ENCODE data around the gene PBLD. TPM values are rescaled to one million over a fixed set of nuclear protein-coding genes. Genes with fewer than 3 reads are reported as not detected.
A peak's percentile ranks its signal among the peaks of the same experiment; 100 is the strongest.

Gene PBLD
- 2.5 and 3.4 TPM in 2 replicates for total RNA-seq (2014; rRNA removed; shearing (Covaris generic); ENCODE audit: low replicate concordance)

GRCh38 chr10:68332259-68333057 is at the start of gene PBLD:
PBLD (minus strand) TSS chr10:68332928; CDS start chr10:68306844, 26,084 bp downstream.
- DNase-seq: peak; percentile 78
- Histone ChIP-seq H3K27me3 (no peaks in the 10 kb centered on the region), H3K9me3 (no peaks in the 10 kb centered on the region)

GRCh38 chr10:68371604-68372003 is 38.9 kb upstream of the PBLD start:
- Histone ChIP-seq H3K9me3 (peaks cover 19% of the 10 kb centered on the region), H3K4me3 (no peak overlapping the region), H3K36me3 (peaks cover 51% of the 10 kb centered on the region), H3K27me3 (no peaks in the 10 kb centered on the region)
- DNase-seq: no peak

More at GRCh38 chr10:68332259-68333057, at the start of gene PBLD:
- peak within 1 kb of the TSS; percentile 93 for H3K4me3 ChIP-seq
- H3K36me3 ChIP-seq: peaks cover 51% of the 10 kb centered on the region

DNA sequence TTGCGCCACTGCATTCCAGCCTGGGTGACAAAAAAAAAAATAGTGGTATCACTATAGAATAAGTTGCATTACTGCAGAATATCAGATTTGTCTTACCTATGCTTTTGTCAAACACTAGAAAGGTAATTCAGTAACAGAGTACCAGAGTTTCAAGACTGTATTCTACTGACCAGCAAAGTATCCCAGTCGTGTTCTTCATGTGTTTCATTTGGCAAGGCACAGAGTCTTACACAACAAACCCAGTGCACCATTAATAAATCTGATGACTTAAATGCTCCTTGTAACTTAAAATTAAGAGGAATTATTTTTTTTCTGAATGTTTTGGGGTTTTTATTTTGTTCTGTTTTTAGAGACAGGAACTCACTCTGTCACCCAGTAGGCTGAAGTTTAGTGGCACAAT is 34.4 kb upstream of the PBLD start:
- H3K4me3 ChIP-seq: no peak overlapping the region

GRCh38 chr10:68366600-68366999 is 33.9 kb upstream of the PBLD start:
- Histone ChIP-seq H3K27me3 (no peaks in the 10 kb centered on the region), H3K9me3 (0 out of 2 replicates have a peak, but pooled peaks cover under 1% of the 10 kb centered on the region), H3K4me3 (no peak overlapping the region), H3K36me3 (peaks cover 36% of the 10 kb centered on the region)
- no peak for DNase-seq

More for the DNA sequence above, 34.4 kb upstream of the PBLD start:
- peaks cover 38% of the 10 kb centered on the region for H3K36me3 ChIP-seq
- peaks cover 5% of the 10 kb centered on the region for H3K9me3 ChIP-seq
- no peaks in the 10 kb centered on the region for H3K27me3 ChIP-seq
- DNase-seq: no peak

- DNase-seq: no peak
- no peaks in the 10 kb centered on the region for H3K27me3 ChIP-seq
- no peaks in the 10 kb centered on the region for H3K9me3 ChIP-seq
- no peak overlapping the region for H3K4me3 ChIP-seq
- H3K36me3 ChIP-seq: peaks cover 39% of the 10 kb centered on the region
Measured at GRCh38 chr10:68365611-68366010, 32.9 kb upstream of the PBLD start.

DNA sequence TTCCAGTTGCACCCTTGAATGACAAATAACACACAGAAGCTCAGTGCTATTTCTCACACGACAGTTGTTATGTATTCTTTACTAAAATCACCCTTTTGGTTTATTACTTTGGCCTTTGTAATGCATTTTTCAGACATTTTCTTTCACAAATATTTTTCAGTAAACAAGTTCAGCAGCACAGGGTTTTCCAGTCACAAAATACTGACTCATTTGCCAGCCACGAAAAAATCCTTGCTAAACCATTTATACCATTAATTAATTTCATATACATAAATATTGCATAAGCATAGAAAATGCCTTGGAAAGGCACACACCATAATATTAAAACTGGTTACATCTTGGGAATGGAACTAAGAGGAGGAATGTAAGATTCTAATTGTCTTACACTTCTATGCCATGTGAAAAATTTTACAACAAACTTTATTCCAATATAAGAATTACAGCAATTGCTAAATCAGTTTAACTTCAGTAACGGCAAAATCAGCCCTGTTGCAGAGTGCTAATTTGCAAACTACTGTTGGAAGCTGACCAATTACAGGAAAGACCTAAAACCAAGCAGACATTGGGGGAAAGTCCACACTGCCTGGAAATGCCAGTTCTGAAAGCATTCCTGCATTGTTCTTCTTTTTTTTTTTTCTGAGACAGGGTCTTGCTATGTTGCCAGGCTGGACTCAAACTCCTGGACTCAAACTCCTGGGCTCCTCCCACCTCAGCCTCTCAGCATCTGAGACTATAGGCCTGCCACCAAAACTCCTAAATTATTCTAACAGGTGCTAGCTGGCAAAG is 31.6 kb upstream of the PBLD start:
- Histone ChIP-seq H3K27me3 (no peaks in the 10 kb centered on the region), H3K4me3 (no peak overlapping the region), H3K36me3 (peaks cover 37% of the 10 kb centered on the region), H3K9me3 (no peaks in the 10 kb centered on the region)
- no peak for DNase-seq

- Histone ChIP-seq H3K27me3 (no peaks in the 10 kb centered on the region), H3K9me3 (no peaks in the 10 kb centered on the region), H3K4me3 (no peak overlapping the region), H3K36me3 (peaks cover 36% of the 10 kb centered on the region)
- no peak for DNase-seq
Measured at GRCh38 chr10:68362590-68362989, 29.9 kb upstream of the PBLD start.

DNA sequence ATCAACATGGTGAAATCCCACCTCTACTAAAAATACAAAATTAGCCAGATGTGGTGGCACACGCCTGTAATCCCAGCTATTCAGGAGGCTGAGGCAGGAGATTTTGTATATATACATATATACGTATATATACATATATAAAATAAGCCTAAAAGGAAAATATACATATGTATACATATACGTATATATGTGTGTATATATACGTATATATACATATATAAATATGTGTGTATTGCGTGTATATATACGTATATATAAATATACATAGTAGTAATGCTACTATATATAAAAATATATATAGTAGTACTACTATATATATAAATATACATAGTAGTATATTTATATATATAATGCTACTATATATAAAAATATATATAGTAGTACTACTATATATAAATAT is 26.5 kb upstream of the PBLD start:
- peaks cover 36% of the 10 kb centered on the region for H3K36me3 ChIP-seq
- DNase-seq: no peak

GRCh38 chr10:68353537-68353936 is 20.8 kb upstream of the PBLD start:
- H3K27me3 ChIP-seq: no peaks in the 10 kb centered on the region

More for the DNA sequence above, 26.5 kb upstream of the PBLD start:
- Histone ChIP-seq H3K4me3 (no peak overlapping the region), H3K27me3 (no peaks in the 10 kb centered on the region), H3K9me3 (no peaks in the 10 kb centered on the region)

GRCh38 chr10:68348265-68348741 is 15.6 kb upstream of the PBLD start:
- Histone ChIP-seq H3K36me3 (peaks cover 48% of the 10 kb centered on the region), H3K9me3 (no peaks in the 10 kb centered on the region), H3K4me3 (no peak overlapping the region), H3K27me3 (no peaks in the 10 kb centered on the region)
- peak; percentile 20 for DNase-seq

More at GRCh38 chr10:68353537-68353936, 20.8 kb upstream of the PBLD start:
- no peak for DNase-seq
- Histone ChIP-seq H3K36me3 (peaks cover 27% of the 10 kb centered on the region), H3K9me3 (no peaks in the 10 kb centered on the region), H3K4me3 (no peak overlapping the region)

DNA sequence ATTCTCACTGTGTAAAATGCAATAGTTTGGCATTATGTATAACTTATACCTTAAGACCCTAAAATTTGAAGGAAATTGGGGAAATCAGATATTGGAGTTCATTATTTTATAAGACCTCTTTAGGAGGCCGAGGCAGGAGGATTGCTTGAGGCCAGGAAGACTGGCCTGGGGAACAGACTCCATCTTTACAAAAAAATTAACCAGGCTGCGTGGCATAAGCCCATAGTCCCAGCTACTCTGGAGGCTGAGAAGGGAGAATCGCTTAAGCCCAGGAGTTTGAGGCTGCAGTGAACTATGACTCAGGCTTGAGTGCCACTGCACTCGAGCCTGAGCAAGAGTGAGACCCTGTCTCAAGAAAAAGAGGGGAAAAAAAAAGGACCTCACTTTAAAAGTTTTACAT is 14.0 kb upstream of the PBLD start:
- H3K27me3 ChIP-seq: no peaks in the 10 kb centered on the region
- no peaks in the 10 kb centered on the region for H3K9me3 ChIP-seq
- H3K36me3 ChIP-seq: peaks cover 60% of the 10 kb centered on the region
- no peak overlapping the region for H3K4me3 ChIP-seq
- DNase-seq: no peak

DNA sequence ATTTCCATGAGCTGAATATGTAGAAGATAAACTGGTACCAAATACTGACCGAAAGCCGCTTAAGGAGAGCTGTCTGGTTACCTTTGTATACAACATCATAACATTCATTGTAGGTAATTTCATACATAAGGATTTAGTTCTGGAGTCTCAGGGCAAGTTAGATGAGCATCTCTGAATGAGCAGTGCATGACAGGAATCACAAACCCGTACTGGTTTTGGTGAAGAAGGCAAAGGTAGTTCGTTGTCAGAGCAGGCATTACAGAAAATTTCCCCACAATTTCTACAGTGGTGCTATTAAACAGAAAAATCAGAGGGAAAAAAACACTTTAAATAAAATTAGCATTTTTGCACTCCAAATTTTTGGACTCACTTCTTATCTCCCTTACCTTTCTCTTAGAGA is 12.9 kb upstream of the PBLD start:
- Histone ChIP-seq H3K36me3 (peaks cover 71% of the 10 kb centered on the region), H3K9me3 (no peaks in the 10 kb centered on the region), H3K4me3 (no peak overlapping the region), H3K27me3 (no peaks in the 10 kb centered on the region)
- no peak for DNase-seq

- H3K36me3 ChIP-seq: peaks cover 87% of the 10 kb centered on the region
- no peak for DNase-seq
- no peak overlapping the region for H3K4me3 ChIP-seq
- no peaks in the 10 kb centered on the region for H3K27me3 ChIP-seq
- H3K9me3 ChIP-seq: no peaks in the 10 kb centered on the region
Measured at GRCh38 chr10:68342909-68343516, 10.3 kb upstream of the PBLD start.

DNA sequence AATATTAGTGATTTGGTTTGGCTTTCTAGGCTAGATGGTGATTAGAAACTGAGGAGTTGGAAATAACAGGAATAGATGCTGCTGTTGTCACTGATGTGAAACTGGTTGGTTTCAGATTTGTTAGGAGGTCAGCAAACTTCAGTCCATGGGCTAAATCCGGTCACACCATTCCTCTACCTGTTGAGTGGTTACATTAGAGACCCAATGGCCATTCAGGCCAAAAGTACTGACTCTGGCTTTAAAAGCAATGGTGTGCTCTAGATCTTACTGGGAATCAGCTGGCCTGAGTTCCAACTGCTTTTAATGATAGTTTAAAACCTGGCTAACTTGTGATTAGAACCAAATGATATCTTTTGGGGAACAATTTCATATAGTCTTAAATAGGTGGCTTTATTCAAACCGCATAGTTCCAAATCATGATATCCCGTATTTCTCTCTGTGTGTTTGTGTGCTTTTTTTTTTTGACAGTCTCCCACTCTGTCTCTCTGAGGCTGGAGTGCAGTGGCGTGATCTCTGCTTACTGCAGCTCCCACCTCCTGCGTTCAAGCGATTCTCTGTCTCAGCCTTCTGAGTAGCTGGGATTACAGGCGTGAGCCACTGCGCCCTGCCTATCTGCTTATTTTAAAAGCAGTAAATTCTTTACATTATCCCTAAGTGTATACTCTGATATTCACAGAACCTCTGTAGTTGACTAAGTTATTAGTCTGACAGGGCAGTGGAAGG is 7.8 kb upstream of the PBLD start:
- no peak for DNase-seq
- no peaks in the 10 kb centered on the region for H3K9me3 ChIP-seq
- no peak overlapping the region for H3K4me3 ChIP-seq
- H3K27me3 ChIP-seq: no peaks in the 10 kb centered on the region
- H3K36me3 ChIP-seq: peaks cover 100% of the 10 kb centered on the region

GRCh38 chr10:68336754-68337351 is 4.1 kb upstream of the PBLD start:
- Histone ChIP-seq H3K4me3 (peak overlapping the region; percentile 93), H3K36me3 (peaks cover 95% of the 10 kb centered on the region), H3K9me3 (no peaks in the 10 kb centered on the region), H3K27me3 (no peaks in the 10 kb centered on the region)
- DNase-seq: no peak
